Keratinocyte (primary cell): ENCODE results near the gene PALM2AKAP2. TPM values are rescaled to one million over a fixed set of nuclear protein-coding genes. Genes with fewer than 3 reads are reported as not detected.

ENCODE experiments used
- DNase-seq: peaks from one replicate; pipeline ENCODE4 v3.0.0-alpha.2; 2011; ENCODE audit warnings: low read depth, missing footprints, low spot score
- FAIRE-seq: peaks from 2 replicates; lab custom pipeline; 2011; peaks lifted over from hg19 to GRCh38; lab: Jason Lieb, UNC
- H2AFZ ChIP-seq: 2 replicates; pipeline ENCODE4 v1.6.0; 2012; ENCODE audit warnings: low read length, control low read depth, inconsistent platforms; ENCODE audit not compliant: control insufficient read depth
- H3K27ac ChIP-seq: 2 replicates; pipeline ENCODE4 v1.5.1; 2011; ENCODE audit warnings: low read length; ENCODE audit not compliant: control insufficient read depth, insufficient read depth
- H3K27me3 ChIP-seq: 3 replicates; pipeline ENCODE4 v1.6.0; 2011; ENCODE audit warnings: low read length; ENCODE audit not compliant: control insufficient read depth, insufficient read depth; ENCODE audit errors: extremely low read depth
- H3K36me3 ChIP-seq, 2 experiments: 2 replicates in 1 of 2; 3 replicates in 1 of 2; pipeline ENCODE4 v1.5.1; 2011; ENCODE audit warnings: low read length in 2 of 2, mild to moderate bottlenecking in 1 of 2; ENCODE audit not compliant: control insufficient read depth in 2 of 2, insufficient read depth in 2 of 2; ENCODE audit errors: extremely low read depth in 1 of 2
- H3K4me1 ChIP-seq: 3 replicates; pipeline ENCODE4 v1.5.1; 2011; ENCODE audit warnings: low read length; ENCODE audit not compliant: control insufficient read depth, insufficient read depth; ENCODE audit errors: extremely low read depth
- H3K4me2 ChIP-seq: 3 replicates; pipeline ENCODE4 v1.6.0; 2011; ENCODE audit warnings: low read depth, low read length; ENCODE audit not compliant: control insufficient read depth, insufficient read depth; ENCODE audit errors: extremely low read depth
- H3K4me3 ChIP-seq, 3 experiments: fragments of 200-600 bp in 1 of 3; sonication (generic) in 1 of 3; 2 replicates in 2 of 3; 3 replicates in 1 of 3; pipeline ENCODE4 v1.5.1; 2011 to 2016; ENCODE audit warnings: low read length in 3 of 3, mild to moderate bottlenecking in 3 of 3, control low read depth in 2 of 3, inconsistent platforms in 1 of 3, low read depth in 1 of 3, mixed read lengths in 1 of 3, mixed run types in 1 of 3, moderate library complexity in 1 of 3; ENCODE audit not compliant: control insufficient read depth in 2 of 3, insufficient read depth in 2 of 3; ENCODE audit errors: extremely low read depth in 1 of 3
- H3K79me2 ChIP-seq: 2 replicates; pipeline ENCODE4 v1.6.0; 2012; ENCODE audit warnings: low read length; ENCODE audit not compliant: control insufficient read depth, insufficient read depth
- H3K9ac ChIP-seq: 3 replicates; pipeline ENCODE4 v1.6.0; 2011; ENCODE audit warnings: low read length; ENCODE audit not compliant: control insufficient read depth, insufficient read depth; ENCODE audit errors: extremely low read depth
- H3K9me1 ChIP-seq: 3 replicates; pipeline ENCODE4 v1.6.0; 2011; ENCODE audit warnings: low read length; ENCODE audit not compliant: control insufficient read depth, insufficient read depth; ENCODE audit errors: extremely low read depth
- H3K9me3 ChIP-seq: 2 replicates; pipeline ENCODE4 v1.5.1; 2012; ENCODE audit warnings: low read depth, low read length; ENCODE audit not compliant: control insufficient read depth
- H4K20me1 ChIP-seq: 3 replicates; pipeline ENCODE4 v1.6.0; 2011; ENCODE audit warnings: low read length; ENCODE audit not compliant: control insufficient read depth, insufficient read depth; ENCODE audit errors: extremely low read depth
- EZH2 ChIP-seq: IDR thresholded peaks from one replicate; pipeline ENCODE4 v1.6.1; 2012; ENCODE audit warnings: inconsistent platforms, mild to moderate bottlenecking, low read length, moderate library complexity
- dilution Hi-C: fragments of 300-500 bp; cut with MboI; formaldehyde crosslinking; loops from one replicate; pipeline ENCODE4 v1.7.0; 2020; ENCODE audit warnings: low sequenced_read_pairs; ENCODE audit not compliant: extremely low pct_ligation_motif_present
- polyA plus RNA-seq, 5 experiments: library from polyadenylated mRNA; depleted of rRNA in 3 of 5; stranded (reverse) in 3 of 5; stranded (forward) in 1 of 5; unstranded in 1 of 5; fragments of >200 nt; gene quantifications; 1 replicate in 1 of 5; 2 replicates in 3 of 5; 3 replicates in 1 of 5; pipeline versions ENCODE4 v1.2.1 to v1.2.3, GENCODE V29; 2011 to 2012; ENCODE audit warnings: missing spikeins in 2 of 5, low read depth in 1 of 5, low replicate concordance in 1 of 5
- TF ChIP-seq, protein P1 (sequence below), 3 experiments: IDR thresholded peaks in 1 of 3; conservative IDR thresholded peaks in 1 of 3; optimal IDR thresholded peaks in 1 of 3; 2 replicates in 2 of 3; 3 replicates in 1 of 3; pipeline versions ENCODE3 to v1.5.1; 2011; ENCODE audit warnings: low read length in 3 of 3, mild to moderate bottlenecking in 3 of 3, moderate library complexity in 2 of 3, control low read depth in 1 of 3, inconsistent platforms in 1 of 3; ENCODE audit not compliant: insufficient read depth in 2 of 3; ENCODE audit errors: extremely low read depth in 1 of 3

PALM2AKAP2 gene
- polyA plus RNA-seq, 1 donor (not counting 4 experiments of a cell fraction or from before 2014, with no cell fraction given): 3.6 TPM

DNA sequence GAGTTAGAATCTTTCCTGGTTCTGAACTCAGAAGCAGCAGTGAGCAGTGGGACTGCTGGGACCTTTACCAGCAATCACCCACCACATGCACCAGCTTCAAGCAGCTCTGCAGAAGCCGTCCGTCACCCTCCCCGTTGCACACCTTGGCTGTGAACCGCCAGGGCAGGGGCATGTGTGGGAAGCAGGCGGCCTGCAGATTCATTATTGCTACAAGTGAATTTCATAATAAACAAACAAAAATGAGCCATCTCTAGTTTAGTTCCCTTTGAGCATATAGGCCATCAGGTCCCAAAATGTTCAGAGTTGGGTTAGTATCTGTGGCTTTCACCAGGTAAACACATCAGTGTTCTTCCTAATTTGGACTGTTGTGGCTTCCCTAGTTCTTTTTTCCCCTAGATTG is 17.5 kb downstream of the PALM2AKAP2 start:
- no peaks in the 10 kb centered on the region for H3K27me3 ChIP-seq
- no peaks in the 10 kb centered on the region for H3K36me3 ChIP-seq
- H4K20me1 ChIP-seq: no peaks in the 10 kb centered on the region
- H3K9me1 ChIP-seq: no peaks in the 10 kb centered on the region
- dilution Hi-C loops: no loop called here
- no peak overlapping the region for H3K4me2 ChIP-seq
- peaks cover 20% of the 10 kb centered on the region for H3K79me2 ChIP-seq
- H3K9ac ChIP-seq: no peak overlapping the region
- no peak overlapping the region for H2AFZ ChIP-seq
- DNase-seq (no peak), FAIRE-seq (no peak)
- no peaks in the 10 kb centered on the region for H3K9me3 ChIP-seq
- TF ChIP-seq, protein P1, sequence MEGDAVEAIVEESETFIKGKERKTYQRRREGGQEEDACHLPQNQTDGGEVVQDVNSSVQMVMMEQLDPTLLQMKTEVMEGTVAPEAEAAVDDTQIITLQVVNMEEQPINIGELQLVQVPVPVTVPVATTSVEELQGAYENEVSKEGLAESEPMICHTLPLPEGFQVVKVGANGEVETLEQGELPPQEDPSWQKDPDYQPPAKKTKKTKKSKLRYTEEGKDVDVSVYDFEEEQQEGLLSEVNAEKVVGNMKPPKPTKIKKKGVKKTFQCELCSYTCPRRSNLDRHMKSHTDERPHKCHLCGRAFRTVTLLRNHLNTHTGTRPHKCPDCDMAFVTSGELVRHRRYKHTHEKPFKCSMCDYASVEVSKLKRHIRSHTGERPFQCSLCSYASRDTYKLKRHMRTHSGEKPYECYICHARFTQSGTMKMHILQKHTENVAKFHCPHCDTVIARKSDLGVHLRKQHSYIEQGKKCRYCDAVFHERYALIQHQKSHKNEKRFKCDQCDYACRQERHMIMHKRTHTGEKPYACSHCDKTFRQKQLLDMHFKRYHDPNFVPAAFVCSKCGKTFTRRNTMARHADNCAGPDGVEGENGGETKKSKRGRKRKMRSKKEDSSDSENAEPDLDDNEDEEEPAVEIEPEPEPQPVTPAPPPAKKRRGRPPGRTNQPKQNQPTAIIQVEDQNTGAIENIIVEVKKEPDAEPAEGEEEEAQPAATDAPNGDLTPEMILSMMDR (optimal IDR thresholded peaks at IDR 0.05 in 1 of 3, IDR thresholded peaks at IDR 0.05 in 1 of 3, conservative IDR thresholded peaks at IDR 0.05 in 1 of 3; ENCODE audit: extremely low read depth in 1 of 3, insufficient read depth in 2 of 3, low read length in 3 of 3): no peak
- TF ChIP-seq EZH2: no peak
- no peak overlapping the region for H3K4me3 ChIP-seq
- no peak overlapping the region for H3K27ac ChIP-seq
- H3K4me1 ChIP-seq: peaks cover 16% of the 10 kb centered on the region

DNA sequence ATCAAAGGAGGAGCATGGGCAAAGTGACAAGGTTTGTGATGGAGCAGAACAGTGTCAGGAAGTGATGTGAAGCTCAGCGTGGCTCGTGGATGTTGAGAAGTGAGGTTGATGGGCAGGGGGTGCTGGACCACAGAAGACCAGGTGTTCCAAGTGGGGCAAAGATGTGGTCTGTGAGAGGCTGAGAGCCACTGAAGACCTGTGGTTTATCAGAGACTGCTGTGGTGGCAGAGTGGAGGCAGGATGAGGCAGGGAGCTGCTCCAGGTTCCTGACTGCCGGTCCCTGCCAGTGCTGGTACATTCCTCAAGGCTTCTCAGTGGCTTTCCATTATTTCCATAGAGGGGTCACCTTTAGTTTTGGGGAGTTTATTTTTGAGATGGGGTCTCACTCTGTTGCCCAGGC is 19.1 kb downstream of the PALM2AKAP2 start:
- no peaks in the 10 kb centered on the region for H3K9me3 ChIP-seq
- no peaks in the 10 kb centered on the region for H3K27me3 ChIP-seq
- no peak overlapping the region for H2AFZ ChIP-seq
- peaks cover 21% of the 10 kb centered on the region for H3K79me2 ChIP-seq
- peaks cover 10% of the 10 kb centered on the region for H3K4me1 ChIP-seq
- H3K4me3 ChIP-seq: no peak overlapping the region
- H3K9ac ChIP-seq: no peak overlapping the region
- no peaks in the 10 kb centered on the region for H3K9me1 ChIP-seq
- H3K27ac ChIP-seq: no peak overlapping the region
- no peaks in the 10 kb centered on the region for H4K20me1 ChIP-seq
- FAIRE-seq (no peak), DNase-seq (no peak)
- H3K36me3 ChIP-seq: no peaks in the 10 kb centered on the region
- no peak overlapping the region for H3K4me2 ChIP-seq
- no peak for TF ChIP-seq EZH2
- TF ChIP-seq, protein P1 (optimal IDR thresholded peaks at IDR 0.05 in 1 of 3, IDR thresholded peaks at IDR 0.05 in 1 of 3, conservative IDR thresholded peaks at IDR 0.05 in 1 of 3; ENCODE audit: extremely low read depth in 1 of 3, insufficient read depth in 2 of 3, low read length in 3 of 3): no peak
- dilution Hi-C loops: no loop called here
